GM18520 (cell line): Measurements from ENCODE around the gene NLRP7.
"Not testable (repeated sequence)": the region's sequence is repeated elsewhere in the genome, so short reads cannot be mapped to it uniquely, and the experiment has no call there.

Experiments
- ATAC-seq: cut with Tn5 transposase; IDR thresholded peaks from one replicate; pipeline ENCODE4 v1.9.1; 2021; ENCODE audit not compliant: unreplicated experiment

NLRP7 gene

DNA sequence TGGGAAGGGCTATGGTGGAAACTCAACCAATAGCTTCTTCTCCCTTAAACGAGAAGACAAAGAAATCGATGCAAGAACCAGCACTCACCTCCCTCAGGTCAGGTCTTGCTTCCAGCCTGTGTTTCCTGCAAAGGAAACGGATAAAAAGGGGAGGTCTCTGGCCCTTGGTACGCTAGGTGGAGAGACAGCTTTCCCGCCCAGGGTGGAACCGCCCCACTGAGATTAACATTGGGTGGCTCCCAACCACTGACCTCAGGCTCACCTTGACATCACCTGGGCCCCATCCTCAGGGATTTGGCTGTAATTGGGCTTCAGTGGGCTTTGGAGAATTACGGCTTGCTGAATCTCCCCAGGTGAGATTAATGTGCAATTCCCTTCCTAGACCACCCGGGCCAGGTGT lies at the start of gene NLRP7:
Gene NLRP7, minus strand, starts transcription at position 150 of the 400 bp plus-strand sequence.
- ATAC-seq, result no peak

- no peak for ATAC-seq
Observed at GRCh38 chr19:54995561-54995960, 48.2 kb upstream of the NLRP7 start.

GRCh38 chr19:54989531-54989930 lies 42.2 kb upstream of the NLRP7 start:
- not testable (repeated sequence) for ATAC-seq

GRCh38 chr19:54982562-54982961 lies 35.2 kb upstream of the NLRP7 start:
- ATAC-seq, result not testable (repeated sequence)

DNA sequence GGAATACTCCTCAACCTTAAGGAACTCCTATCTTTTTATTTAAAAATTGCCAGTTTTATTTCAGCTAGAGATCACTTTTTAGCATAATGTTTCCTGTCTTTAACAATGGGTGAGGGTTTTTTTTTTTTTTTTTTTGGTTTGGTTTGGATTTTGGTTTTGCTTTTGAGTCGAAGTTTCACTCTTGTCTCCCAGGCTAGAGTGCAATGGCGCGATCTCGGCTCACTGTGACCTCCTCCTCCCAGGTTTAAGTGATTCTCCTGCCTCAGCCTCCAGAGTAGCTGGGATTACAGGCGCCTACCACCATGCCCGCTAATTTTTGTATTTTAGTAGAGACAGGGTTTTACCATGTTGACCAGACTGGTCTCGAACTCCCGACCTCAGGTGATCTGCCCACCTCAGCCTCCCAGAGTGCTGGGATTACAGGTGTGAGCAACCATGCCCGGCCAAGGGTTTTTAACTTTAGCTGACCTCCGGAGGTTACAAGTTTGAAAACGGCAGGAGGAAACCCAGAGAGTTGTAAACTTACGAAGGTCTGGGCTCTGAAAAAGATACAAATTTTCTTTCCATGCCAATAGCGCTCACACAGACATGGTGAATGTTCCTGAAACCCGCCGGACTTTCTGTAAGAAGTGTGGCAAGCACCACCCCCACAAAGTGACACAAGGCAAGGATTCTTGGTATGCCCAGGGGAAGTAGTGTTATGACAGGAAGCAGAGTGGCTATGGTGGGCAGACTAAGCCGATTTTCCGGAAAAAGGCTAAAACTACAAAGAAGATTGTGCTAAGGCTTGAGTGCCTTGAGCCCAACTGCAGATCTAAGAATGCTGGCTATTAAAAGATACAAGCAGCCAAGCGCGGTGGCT lies 26.1 kb upstream of the NLRP7 start:
- not testable (repeated sequence) for ATAC-seq

DNA sequence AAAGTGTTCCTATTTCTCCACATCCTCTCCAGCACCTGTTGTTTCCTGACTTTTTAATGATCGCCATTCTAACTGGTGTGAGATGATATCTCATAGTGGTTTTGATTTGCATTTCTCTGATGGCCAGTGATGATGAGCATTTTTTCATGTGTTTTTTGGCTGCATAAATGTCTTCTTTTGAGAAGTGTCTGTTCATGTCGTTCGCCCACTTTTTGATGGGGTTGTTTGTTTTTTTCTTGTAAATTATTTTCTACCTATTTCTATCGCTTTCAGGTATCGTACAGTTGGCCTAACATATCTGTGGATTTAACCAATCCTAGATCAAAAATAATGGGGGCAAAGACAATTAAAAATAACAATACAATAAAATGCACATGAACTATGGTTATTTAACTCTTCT lies 24.1 kb upstream of the NLRP7 start:
- ATAC-seq, result not testable (repeated sequence)

DNA sequence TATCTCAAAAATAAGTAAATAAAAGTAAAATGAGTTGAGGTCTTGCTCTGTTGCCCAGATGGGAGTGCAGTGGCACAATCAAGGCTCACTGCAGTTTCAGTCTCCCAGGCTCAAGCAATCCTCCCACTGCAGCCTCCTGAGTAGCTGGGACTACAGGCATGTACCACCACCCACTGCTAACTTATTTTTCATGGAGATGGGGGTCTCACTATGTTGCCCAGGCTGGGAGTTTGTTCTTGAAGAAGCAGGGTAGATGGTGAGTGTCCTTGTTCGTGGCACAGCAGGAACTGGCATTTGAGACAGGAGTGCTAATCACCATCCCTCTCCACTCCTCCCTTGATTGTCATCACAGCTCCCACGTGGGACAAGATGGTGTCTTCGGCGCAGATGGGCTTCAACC lies 22.3 kb upstream of the NLRP7 start:
- no peak for ATAC-seq

DNA sequence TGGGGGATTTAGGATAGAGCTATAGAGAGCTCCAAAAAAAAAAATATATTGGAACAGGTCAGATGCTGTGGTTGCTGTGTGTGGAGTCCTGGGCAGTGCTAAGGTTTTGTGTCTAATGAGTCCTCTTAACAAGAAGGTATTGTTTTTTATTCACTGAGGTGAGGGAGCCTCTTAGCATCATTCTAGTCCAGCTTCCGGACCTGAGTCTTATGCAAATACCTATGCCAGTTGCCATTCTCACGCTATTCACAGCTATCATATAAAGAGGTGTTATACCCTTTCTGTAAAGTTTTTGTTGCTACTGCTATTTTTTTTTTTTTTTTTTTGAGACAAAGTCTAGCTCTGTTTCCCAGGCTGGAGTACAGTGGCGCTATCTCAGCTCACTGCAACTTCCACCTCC lies 20.3 kb upstream of the NLRP7 start:
- ATAC-seq, result no peak

DNA sequence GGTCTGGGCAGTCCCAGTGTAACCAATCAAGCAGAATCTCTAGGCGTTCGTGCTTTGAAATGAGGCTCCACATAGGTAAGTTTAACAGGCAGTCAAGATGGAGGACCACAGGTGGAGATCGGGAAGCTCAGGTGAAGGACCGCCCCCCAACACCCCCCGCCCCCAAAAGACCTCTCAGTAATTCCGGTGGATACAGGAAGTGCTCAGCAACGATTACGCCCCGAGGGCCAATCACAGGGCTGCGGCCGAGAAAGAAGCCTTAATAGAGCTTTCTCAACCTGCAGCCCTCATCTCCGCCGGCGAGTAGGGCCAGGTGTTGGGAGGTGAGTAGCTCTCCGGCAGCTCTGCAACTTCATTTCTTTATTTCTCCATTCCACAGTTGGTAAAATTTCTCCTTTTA lies 17.7 kb upstream of the NLRP7 start:
- ATAC-seq, result not testable (repeated sequence)

DNA sequence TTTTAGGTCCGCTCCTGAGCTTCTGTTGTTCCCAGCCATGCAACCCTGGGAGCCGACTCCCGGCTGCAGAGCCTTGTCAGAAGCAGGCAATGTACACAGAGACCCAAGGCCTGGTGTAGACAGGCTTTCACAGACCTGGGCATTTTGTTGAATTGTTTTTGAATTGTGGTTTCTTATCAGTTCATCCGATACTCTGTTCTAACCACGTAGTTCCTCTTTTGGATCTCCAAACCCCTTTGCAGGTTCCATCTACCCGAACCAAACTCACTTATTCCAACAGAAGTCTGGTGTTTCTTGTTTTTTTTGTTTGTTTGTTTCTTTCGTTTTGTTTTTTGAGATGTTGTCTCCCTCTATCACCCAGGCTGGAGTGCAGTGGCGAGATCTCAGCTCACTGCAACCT lies 12.5 kb upstream of the NLRP7 start:
- no peak for ATAC-seq

DNA sequence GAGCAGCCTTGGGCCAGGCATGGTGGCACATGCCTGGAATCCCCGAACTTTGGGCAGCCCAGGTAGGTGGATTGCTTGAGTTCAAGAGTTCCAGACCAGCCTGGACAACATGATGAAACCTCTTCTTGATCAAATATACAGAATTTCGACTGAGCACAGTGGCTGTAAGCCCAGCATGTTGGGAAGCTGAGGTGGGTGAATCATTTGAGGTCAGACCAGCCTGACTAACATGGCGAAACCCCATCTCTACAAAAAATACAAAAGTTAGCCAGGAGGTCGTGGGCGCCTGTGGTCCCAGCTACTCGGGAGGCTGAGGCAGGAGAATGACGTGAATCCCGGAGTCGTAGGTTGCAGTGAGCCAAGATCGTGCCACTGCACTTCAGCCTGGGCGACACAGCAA lies 8.0 kb upstream of the NLRP7 start:
- ATAC-seq, result no peak

DNA sequence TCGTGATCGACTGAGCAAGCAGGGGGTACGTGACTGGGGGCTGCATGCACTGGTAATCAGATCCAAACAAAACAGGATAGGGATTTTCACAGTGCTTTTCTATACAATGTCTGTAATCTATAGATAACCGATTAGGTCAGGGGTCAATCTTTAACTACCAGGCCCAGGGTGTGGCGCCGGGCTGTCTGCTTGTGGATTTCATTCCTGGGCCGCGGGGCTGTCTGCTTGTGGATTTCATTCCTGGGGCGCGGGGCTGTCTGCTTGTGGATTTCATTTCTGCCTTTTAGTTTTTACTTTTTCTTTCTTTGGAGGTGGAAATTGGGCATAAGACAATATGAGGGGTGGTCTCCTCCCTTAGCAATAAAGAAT lies 6.0 kb upstream of the NLRP7 start:
- not testable (repeated sequence) for ATAC-seq

- ATAC-seq, result no peak
Observed at GRCh38 chr19:54952591-54953344, 5.4 kb upstream of the NLRP7 start.

DNA sequence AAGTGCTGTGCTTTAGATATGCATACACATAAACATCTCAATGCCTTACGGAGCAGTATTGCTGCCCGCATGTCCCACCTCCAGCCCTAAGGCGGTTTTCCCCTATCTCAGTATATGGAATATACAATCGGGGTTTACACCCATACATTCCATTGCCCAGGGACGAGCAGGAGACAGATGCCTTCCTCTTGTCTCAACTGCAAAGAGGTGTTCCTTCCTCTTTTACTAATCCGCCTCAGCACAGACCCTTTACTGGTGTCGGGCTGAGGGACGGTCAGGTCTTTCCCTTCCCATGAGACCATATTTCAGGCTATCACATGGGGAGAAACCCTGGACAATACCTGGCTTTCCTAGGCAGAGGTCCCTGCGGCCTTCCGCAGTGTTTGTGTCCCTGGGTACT lies 3.2 kb upstream of the NLRP7 start:
- not testable (repeated sequence) for ATAC-seq

DNA sequence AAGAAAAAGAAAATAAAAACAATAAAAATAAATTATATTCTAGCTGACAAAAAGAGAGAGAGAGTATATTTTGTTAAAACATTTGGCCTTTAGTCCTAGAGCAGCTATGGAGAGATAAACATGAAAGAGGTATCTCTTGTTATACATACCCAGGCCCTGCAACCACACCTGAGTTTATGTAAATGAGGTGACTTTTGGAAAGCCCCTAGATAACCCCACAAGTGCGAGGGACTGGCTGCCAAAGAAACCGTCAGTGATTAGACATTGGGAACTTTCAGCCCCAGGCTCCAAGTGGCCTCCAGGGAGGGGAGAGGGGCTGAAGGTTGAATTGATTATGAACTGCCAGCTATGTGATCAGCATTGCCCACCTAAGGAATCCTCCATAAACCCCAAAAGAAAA lies 2.1 kb upstream of the NLRP7 start:
- ATAC-seq, result no peak

DNA sequence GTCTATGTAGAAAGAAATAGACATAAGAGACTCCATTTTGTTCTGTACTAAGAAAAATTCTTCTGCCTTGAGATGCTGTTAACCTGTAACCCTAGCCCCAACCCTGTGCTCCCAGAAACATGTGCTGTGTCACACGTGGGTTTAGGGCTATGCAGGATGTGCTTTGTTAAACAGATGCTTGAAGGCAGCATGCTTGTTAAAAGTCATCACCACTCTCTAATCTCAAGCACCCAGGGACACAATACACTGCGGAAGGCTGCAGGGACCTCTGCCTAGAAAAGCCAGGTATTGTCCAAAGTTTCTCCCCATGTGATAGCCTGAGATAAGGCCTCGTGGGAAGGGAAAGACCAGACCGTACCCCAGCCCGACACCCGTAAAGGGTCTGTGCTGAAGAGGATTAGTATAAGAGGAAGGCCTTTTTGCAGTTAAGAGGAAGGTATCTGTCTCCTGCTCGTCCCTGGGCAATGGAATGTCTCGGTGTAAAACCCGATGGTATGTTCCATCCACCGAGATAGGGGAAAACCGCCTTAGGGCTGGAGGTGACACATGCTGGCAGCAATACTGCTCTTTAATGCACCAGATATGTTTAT lies 3.5 kb downstream of the NLRP7 start:
- not testable (repeated sequence) for ATAC-seq

- ATAC-seq, result not testable (repeated sequence)
Observed at GRCh38 chr19:54939538-54939937, 7.8 kb downstream of the NLRP7 start.

DNA sequence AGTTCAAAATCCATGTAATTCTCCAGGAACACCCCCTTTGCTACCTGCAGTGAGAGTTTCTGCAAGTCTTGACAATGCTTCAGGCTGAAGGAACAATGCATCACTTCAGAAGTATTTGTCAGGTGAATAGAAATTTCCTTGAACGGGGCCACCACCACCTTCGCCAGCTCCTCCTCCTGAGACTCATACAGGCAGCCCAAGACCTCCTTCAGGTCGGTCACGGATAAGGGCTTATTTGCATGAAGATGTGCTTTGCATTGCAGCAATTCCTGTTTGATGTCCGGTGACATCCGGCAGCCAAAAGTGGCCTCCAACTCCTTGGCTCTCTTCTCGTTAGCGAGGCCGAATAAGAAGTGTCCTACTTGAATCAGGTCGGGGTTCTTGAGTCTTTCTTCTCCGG lies 8.4 kb downstream of the NLRP7 start:
- no peak for ATAC-seq

GRCh38 chr19:54937926-54938325 lies 9.4 kb downstream of the NLRP7 start:
- ATAC-seq, result no peak

DNA sequence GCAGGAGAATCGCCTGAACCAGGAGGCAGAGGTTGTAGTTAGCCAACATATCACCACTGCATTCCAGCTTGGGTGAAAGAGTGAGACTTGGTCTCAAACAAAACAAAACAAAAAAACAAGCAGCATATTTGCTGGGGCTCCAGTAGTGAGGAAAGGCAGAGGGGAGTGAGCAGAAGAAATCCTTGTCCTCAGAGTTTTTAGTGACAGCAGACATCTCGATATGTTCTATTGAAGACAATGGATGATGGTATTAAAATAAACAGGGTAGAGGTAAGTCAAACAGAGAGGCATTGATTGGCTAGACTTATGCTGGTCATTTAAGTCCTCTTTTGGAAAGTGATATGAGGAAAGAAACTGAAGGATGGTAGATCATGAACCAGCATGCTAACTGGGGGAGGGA lies 19.0 kb downstream of the NLRP7 start:
- ATAC-seq, result no peak

- ATAC-seq, result no peak
Observed at GRCh38 chr19:54923276-54923675, 24.1 kb downstream of the NLRP7 start.

DNA sequence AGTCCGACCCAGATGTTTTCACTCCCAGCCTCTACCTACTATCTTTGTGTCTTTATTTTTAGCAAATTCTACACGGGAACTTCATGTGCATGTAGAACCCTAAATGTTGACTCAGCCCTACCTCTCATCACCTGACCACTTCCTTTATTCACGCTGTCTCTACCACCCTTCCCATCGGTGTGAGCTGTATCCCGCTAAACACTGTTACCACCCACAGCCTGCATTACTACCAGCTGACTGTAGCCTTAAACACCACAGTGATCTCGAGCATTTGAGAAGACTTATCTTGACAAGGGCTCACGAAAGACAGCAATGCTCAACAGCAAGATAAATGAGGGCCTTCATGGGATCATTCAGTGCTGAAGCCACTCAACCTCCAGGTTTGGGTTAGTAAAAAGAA lies 26.2 kb downstream of the NLRP7 start:
- ATAC-seq, result no peak
